Measurements from ENCODE around the gene UNC79.

Gene UNC79

GRCh38 chr14:93713726-93714405, 283.1 kb downstream of the UNC79 start:
- DNase-seq = no peak
- no peaks in the 10 kb centered on the region for H3K4me1 Mint-ChIP-seq
- no peaks in the 10 kb centered on the region for H3K27me3 Mint-ChIP-seq
- no peak overlapping the region for H3K4me3 Mint-ChIP-seq
- no peak overlapping the region for H3K27ac Mint-ChIP-seq
- no peaks in the 10 kb centered on the region for H3K9me3 Mint-ChIP-seq
- no peak for ATAC-seq

GRCh38 chr14:93714605-93715004, 283.9 kb downstream of the UNC79 start:
- Mint-ChIP-seq H3K4me1 (no peaks in the 10 kb centered on the region), H3K27ac (no peak overlapping the region), H3K9me3 (no peaks in the 10 kb centered on the region), H3K27me3 (no peaks in the 10 kb centered on the region), H3K4me3 (no peak overlapping the region)
- DNase-seq (no peak), ATAC-seq (no peak)

- no peak for DNase-seq
- ATAC-seq = no peak
- H3K9me3 Mint-ChIP-seq = no peaks in the 10 kb centered on the region
- H3K27ac Mint-ChIP-seq = no peak overlapping the region
- H3K4me3 Mint-ChIP-seq = no peak overlapping the region
- H3K4me1 Mint-ChIP-seq = no peaks in the 10 kb centered on the region
- H3K27me3 Mint-ChIP-seq = no peaks in the 10 kb centered on the region
Measured at GRCh38 chr14:93715279-93715927, 284.7 kb downstream of the UNC79 start.

- Mint-ChIP-seq H3K4me3 (no peak overlapping the region), H3K27me3 (no peaks in the 10 kb centered on the region), H3K9me3 (peaks cover 0 to under 1% of the 10 kb centered on the region in 2 donors), H3K4me1 (no peaks in the 10 kb centered on the region), H3K27ac (peak overlapping the region in 1 of 2 donors; percentile 35)
- no peak for DNase-seq
- no peak for ATAC-seq
Measured at GRCh38 chr14:93716002-93716745, 285.4 kb downstream of the UNC79 start.

- Mint-ChIP-seq H3K9me3 (peaks cover 0 to 4% of the 10 kb centered on the region in 2 donors), H3K27ac (no peak overlapping the region), H3K4me3 (no peak overlapping the region), H3K4me1 (no peaks in the 10 kb centered on the region), H3K27me3 (no peaks in the 10 kb centered on the region)
- no peak for DNase-seq
- ATAC-seq = no peak
Measured at GRCh38 chr14:93716746-93717667, 286.3 kb downstream of the UNC79 start.

GRCh38 chr14:93717668-93718320, 287.1 kb downstream of the UNC79 start:
- Mint-ChIP-seq H3K9me3 (peaks cover 4 to 5% of the 10 kb centered on the region in 2 donors), H3K27ac (no peak overlapping the region), H3K27me3 (no peaks in the 10 kb centered on the region), H3K4me3 (no peak overlapping the region), H3K4me1 (no peaks in the 10 kb centered on the region)
- ATAC-seq (no peak), DNase-seq (no peak)

- ATAC-seq (no peak), DNase-seq (no peak)
- H3K4me3 Mint-ChIP-seq = no peak overlapping the region
- no peak overlapping the region for H3K27ac Mint-ChIP-seq
- H3K27me3 Mint-ChIP-seq = no peaks in the 10 kb centered on the region
- H3K4me1 Mint-ChIP-seq = no peaks in the 10 kb centered on the region
- peaks cover 4 to 5% of the 10 kb centered on the region in 2 donors for H3K9me3 Mint-ChIP-seq
Measured at GRCh38 chr14:93719256-93719655, 288.5 kb downstream of the UNC79 start.

- ATAC-seq (no peak), DNase-seq (no peak)
- no peak overlapping the region for H3K27ac Mint-ChIP-seq
- no peak overlapping the region for H3K4me3 Mint-ChIP-seq
- H3K4me1 Mint-ChIP-seq = no peaks in the 10 kb centered on the region
- peaks cover 4 to 5% of the 10 kb centered on the region in 2 donors for H3K9me3 Mint-ChIP-seq
- H3K27me3 Mint-ChIP-seq = no peaks in the 10 kb centered on the region
Measured at GRCh38 chr14:93720076-93720815, 289.5 kb downstream of the UNC79 start.

- no peaks in the 10 kb centered on the region for H3K4me1 Mint-ChIP-seq
- no peak overlapping the region for H3K27ac Mint-ChIP-seq
- H3K9me3 Mint-ChIP-seq = peaks cover 4 to 5% of the 10 kb centered on the region in 2 donors
- no peak for DNase-seq
- no peak for ATAC-seq
- no peak overlapping the region for H3K4me3 Mint-ChIP-seq
- no peaks in the 10 kb centered on the region for H3K27me3 Mint-ChIP-seq
Measured at GRCh38 chr14:93720981-93721483, 290.3 kb downstream of the UNC79 start.

GRCh38 chr14:93723001-93723400, 292.3 kb downstream of the UNC79 start:
- H3K9me3 Mint-ChIP-seq = peaks cover 4 to 5% of the 10 kb centered on the region in 2 donors
- no peak overlapping the region for H3K4me3 Mint-ChIP-seq

GRCh38 chr14:93725002-93725582, 294.4 kb downstream of the UNC79 start:
- Mint-ChIP-seq H3K27me3 (no peaks in the 10 kb centered on the region), H3K9me3 (peaks cover 4 to 5% of the 10 kb centered on the region in 2 donors), H3K4me3 (no peak overlapping the region), H3K4me1 (no peaks in the 10 kb centered on the region), H3K27ac (no peak overlapping the region)
- DNase-seq = no peak
- ATAC-seq = no peak

More at GRCh38 chr14:93723001-93723400, 292.3 kb downstream of the UNC79 start:
- no peaks in the 10 kb centered on the region for H3K27me3 Mint-ChIP-seq
- no peak for ATAC-seq
- DNase-seq = no peak
- H3K4me1 Mint-ChIP-seq = no peaks in the 10 kb centered on the region
- no peak overlapping the region for H3K27ac Mint-ChIP-seq

GRCh38 chr14:93725993-93726392, 295.3 kb downstream of the UNC79 start:
- Mint-ChIP-seq H3K27ac (no peak overlapping the region), H3K4me3 (no peak overlapping the region), H3K4me1 (no peaks in the 10 kb centered on the region), H3K27me3 (no peaks in the 10 kb centered on the region), H3K9me3 (peaks cover 4 to 5% of the 10 kb centered on the region in 2 donors)
- DNase-seq (no peak), ATAC-seq (no peak)

GRCh38 chr14:93727039-93727740, 296.5 kb downstream of the UNC79 start:
- no peaks in the 10 kb centered on the region for H3K4me1 Mint-ChIP-seq
- no peak for DNase-seq
- H3K9me3 Mint-ChIP-seq = peaks cover 0 to 5% of the 10 kb centered on the region in 2 donors
- no peaks in the 10 kb centered on the region for H3K27me3 Mint-ChIP-seq
- H3K27ac Mint-ChIP-seq = no peak overlapping the region
- no peak overlapping the region for H3K4me3 Mint-ChIP-seq
- no peak for ATAC-seq
